ENCODE data around the gene TMEM120B.

- TF ChIP-seq POLR2AphosphoS5 (IDR thresholded peaks at IDR 0.05) (no peak), POLR2A (IDR thresholded peaks at IDR 0.05) (no peak), CTCF (IDR thresholded peaks at IDR 0.05) (no peak)
Observed at GRCh38 chr12:121715862-121716435, 3.4 kb downstream of the TMEM120B start.

Data from suprapubic skin (tissue), 4 donors.